ENCODE data around the gene IL9. TPM values are rescaled to one million over a fixed set of nuclear protein-coding genes. Genes with fewer than 3 reads are reported as not detected.
A peak's percentile ranks its signal among the peaks of the same experiment; 100 is the strongest.

The IL9 gene
- total RNA-seq, 1 donor: not detected

GRCh38 chr5:135851186-135851914, 44.3 kb downstream of the IL9 start:
- no peaks in the 10 kb centered on the region for H3K36me3 ChIP-seq (ENCODE audit: insufficient read depth, low read length)
- no peak overlapping the region for H2AFZ ChIP-seq (ENCODE audit: low read length)
- TF ChIP-seq, protein P1, sequence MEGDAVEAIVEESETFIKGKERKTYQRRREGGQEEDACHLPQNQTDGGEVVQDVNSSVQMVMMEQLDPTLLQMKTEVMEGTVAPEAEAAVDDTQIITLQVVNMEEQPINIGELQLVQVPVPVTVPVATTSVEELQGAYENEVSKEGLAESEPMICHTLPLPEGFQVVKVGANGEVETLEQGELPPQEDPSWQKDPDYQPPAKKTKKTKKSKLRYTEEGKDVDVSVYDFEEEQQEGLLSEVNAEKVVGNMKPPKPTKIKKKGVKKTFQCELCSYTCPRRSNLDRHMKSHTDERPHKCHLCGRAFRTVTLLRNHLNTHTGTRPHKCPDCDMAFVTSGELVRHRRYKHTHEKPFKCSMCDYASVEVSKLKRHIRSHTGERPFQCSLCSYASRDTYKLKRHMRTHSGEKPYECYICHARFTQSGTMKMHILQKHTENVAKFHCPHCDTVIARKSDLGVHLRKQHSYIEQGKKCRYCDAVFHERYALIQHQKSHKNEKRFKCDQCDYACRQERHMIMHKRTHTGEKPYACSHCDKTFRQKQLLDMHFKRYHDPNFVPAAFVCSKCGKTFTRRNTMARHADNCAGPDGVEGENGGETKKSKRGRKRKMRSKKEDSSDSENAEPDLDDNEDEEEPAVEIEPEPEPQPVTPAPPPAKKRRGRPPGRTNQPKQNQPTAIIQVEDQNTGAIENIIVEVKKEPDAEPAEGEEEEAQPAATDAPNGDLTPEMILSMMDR (IDR thresholded peaks at IDR 0.05; ENCODE audit: extremely low read depth, low read depth, low read length): no peak
- H3K9me3 ChIP-seq (ENCODE audit: low read depth, low read length): no peaks in the 10 kb centered on the region
- no peak overlapping the region for H3K4me3 ChIP-seq (ENCODE audit: insufficient read depth, low read length)
- peaks cover 34% of the 10 kb centered on the region for H3K27me3 ChIP-seq (ENCODE audit: insufficient read depth, low read length)
- H4K20me1 ChIP-seq (ENCODE audit: insufficient read depth, low read length): no peaks in the 10 kb centered on the region
- H3K79me2 ChIP-seq (ENCODE audit: insufficient read depth, low read length): no peaks in the 10 kb centered on the region
- H3K27ac ChIP-seq (ENCODE audit: low read depth, low read length): no peak overlapping the region
- peak; percentile 30 for DNase-seq (ENCODE audit: insufficient read length, low spot score, missing footprints)
- no peak overlapping the region for H3K4me2 ChIP-seq (ENCODE audit: insufficient read depth, low read length)
- H3K4me1 ChIP-seq (ENCODE audit: insufficient read depth, low read length): no peaks in the 10 kb centered on the region

- Histone ChIP-seq H3K36me3 (ENCODE audit: insufficient read depth, low read length) (no peaks in the 10 kb centered on the region), H2AFZ (ENCODE audit: low read length) (no peak overlapping the region), H3K27me3 (ENCODE audit: insufficient read depth, low read length) (peaks cover 30% of the 10 kb centered on the region), H3K4me2 (ENCODE audit: insufficient read depth, low read length) (no peak overlapping the region), H3K27ac (ENCODE audit: low read depth, low read length) (no peak overlapping the region), H3K4me1 (ENCODE audit: insufficient read depth, low read length) (no peaks in the 10 kb centered on the region), H3K79me2 (ENCODE audit: insufficient read depth, low read length) (no peaks in the 10 kb centered on the region), H4K20me1 (ENCODE audit: insufficient read depth, low read length) (no peaks in the 10 kb centered on the region), H3K9me3 (ENCODE audit: low read depth, low read length) (no peaks in the 10 kb centered on the region), H3K4me3 (ENCODE audit: insufficient read depth, low read length) (no peak overlapping the region)
- DNase-seq (ENCODE audit: insufficient read length, low spot score, missing footprints): no peak
- TF ChIP-seq, protein P1 (IDR thresholded peaks at IDR 0.05; ENCODE audit: extremely low read depth, low read depth, low read length): no peak
Observed at GRCh38 chr5:135850671-135851070, 45.0 kb downstream of the IL9 start.

DNA sequence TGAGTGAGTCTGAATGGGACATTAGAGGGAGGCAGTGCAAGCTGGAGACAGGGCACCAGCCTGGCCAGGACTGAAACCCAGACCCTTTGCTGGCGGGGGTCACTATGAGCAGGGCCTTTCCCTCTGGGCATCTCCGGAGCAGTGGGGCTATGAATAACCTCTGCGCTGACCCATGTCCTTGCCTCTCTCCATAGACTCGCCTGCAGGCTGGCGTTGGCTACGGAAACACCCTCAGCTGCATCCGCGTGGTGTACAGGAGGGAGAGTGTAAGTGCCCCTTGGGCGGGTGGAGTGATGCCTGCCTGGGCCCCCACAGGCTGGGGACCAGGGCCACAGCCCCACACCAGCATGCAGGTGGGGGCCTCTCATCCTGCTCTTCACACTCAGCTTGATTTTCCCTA, 45.4 kb downstream of the IL9 start:
- Histone ChIP-seq H3K9me3 (ENCODE audit: low read depth, low read length) (no peaks in the 10 kb centered on the region), H2AFZ (ENCODE audit: low read length) (no peak overlapping the region), H3K27me3 (ENCODE audit: insufficient read depth, low read length) (peaks cover 26% of the 10 kb centered on the region), H3K4me1 (ENCODE audit: insufficient read depth, low read length) (no peaks in the 10 kb centered on the region), H3K27ac (ENCODE audit: low read depth, low read length) (no peak overlapping the region), H3K79me2 (ENCODE audit: insufficient read depth, low read length) (no peaks in the 10 kb centered on the region), H3K4me3 (ENCODE audit: insufficient read depth, low read length) (no peak overlapping the region), H4K20me1 (ENCODE audit: insufficient read depth, low read length) (no peaks in the 10 kb centered on the region), H3K4me2 (ENCODE audit: insufficient read depth, low read length) (no peak overlapping the region), H3K36me3 (ENCODE audit: insufficient read depth, low read length) (no peaks in the 10 kb centered on the region)
- DNase-seq (ENCODE audit: insufficient read length, low spot score, missing footprints): peak; percentile 44
- TF ChIP-seq, protein P1 (IDR thresholded peaks at IDR 0.05; ENCODE audit: extremely low read depth, low read depth, low read length): no peak

GRCh38 chr5:135847976-135848375, 47.7 kb downstream of the IL9 start:
- Histone ChIP-seq H3K4me2 (ENCODE audit: insufficient read depth, low read length) (no peak overlapping the region), H3K36me3 (ENCODE audit: insufficient read depth, low read length) (no peaks in the 10 kb centered on the region), H3K27me3 (ENCODE audit: insufficient read depth, low read length) (peaks cover 21% of the 10 kb centered on the region), H3K79me2 (ENCODE audit: insufficient read depth, low read length) (no peaks in the 10 kb centered on the region), H3K9me3 (ENCODE audit: low read depth, low read length) (no peaks in the 10 kb centered on the region), H3K4me3 (ENCODE audit: insufficient read depth, low read length) (no peak overlapping the region), H4K20me1 (ENCODE audit: insufficient read depth, low read length) (no peaks in the 10 kb centered on the region), H3K27ac (ENCODE audit: low read depth, low read length) (no peak overlapping the region), H2AFZ (ENCODE audit: low read length) (no peak overlapping the region), H3K4me1 (ENCODE audit: insufficient read depth, low read length) (no peaks in the 10 kb centered on the region)
- TF ChIP-seq, protein P1 (IDR thresholded peaks at IDR 0.05; ENCODE audit: extremely low read depth, low read depth, low read length): no peak
- DNase-seq (ENCODE audit: insufficient read length, low spot score, missing footprints): peak; percentile 19
